Breast epithelium (tissue), 4 donors: ENCODE results near the gene TEKTIP1. TPM values are rescaled to one million over a fixed set of nuclear protein-coding genes. Genes with fewer than 3 reads are reported as not detected.
"Not testable (repeated sequence)": the region's sequence is repeated elsewhere in the genome, so short reads cannot be mapped to it uniquely, and the experiment has no call there.

Experiments used
- DNase-seq, 2 donors: peaks; one replicate each; pipeline ENCODE4 v3.0.0-alpha.2; 2019; ENCODE audit warnings: low spot score in 2 of 2
- H3K27ac ChIP-seq, 2 donors: fragments of 200-600 bp; sonication (generic) in 1 of 2; one replicate each; pipeline ENCODE4 v1.5.1; 2016 to 2019; ENCODE audit warnings: mild to moderate bottlenecking in 1 of 2
- H3K27me3 ChIP-seq, 2 donors: fragments of 200-600 bp; sonication (generic) in 1 of 2; one replicate each; pipeline versions ENCODE4 v1.5.1 to v1.6.0; 2017 to 2019; ENCODE audit warnings: control low read depth in 1 of 2, mild to moderate bottlenecking in 1 of 2
- H3K36me3 ChIP-seq: fragments of 200-600 bp; one replicate; pipeline ENCODE4 v1.5.1; 2019
- H3K4me1 ChIP-seq, 2 donors: fragments of 200-600 bp; sonication (generic); one replicate each; pipeline ENCODE4 v1.5.1; 2016 to 2019; ENCODE audit warnings: control low read depth in 1 of 2
- H3K4me3 ChIP-seq, 3 donors: fragments of 200-600 bp; sonication (generic); 1 replicate in 2 of 3; 2 replicates in 1 of 3; pipeline ENCODE4 v1.5.1; 2016 to 2019; ENCODE audit warnings: mild to moderate bottlenecking in 3 of 3, moderate library complexity in 2 of 3
- H3K9me3 ChIP-seq, 2 donors: fragments of 200-600 bp; sonication (generic) in 1 of 2; one replicate each; pipeline ENCODE4 v1.5.1; 2016 to 2019; ENCODE audit warnings: control low read depth in 1 of 2
- POLR2A ChIP-seq: fragments of 450-650 bp; IDR thresholded peaks from one replicate; pipeline ENCODE4 v1.6.1; 2016; ENCODE audit warnings: antibody characterized with exemption, mild to moderate bottlenecking, moderate library complexity
- POLR2AphosphoS5 ChIP-seq, 3 donors: sonication (generic); formaldehyde crosslinking; IDR thresholded peaks; one replicate each; pipeline ENCODE4 v1.6.1; 2017; ENCODE audit warnings: antibody characterized with exemption in 3 of 3
- intact Hi-C: fragments of 100-400 bp; cut with DNase I; formaldehyde crosslinking; loops from one replicate; pipeline ENCODE4 v1.15.1; 2023; ENCODE audit warnings: low total_unique reads
- total RNA-seq, 3 donors: library from RNA; depleted of rRNA; stranded (reverse); fragments of >200 nt; gene quantifications; one replicate each; pipeline ENCODE4 v1.1.0, GENCODE V29; 2016
- TF ChIP-seq, protein P1 (sequence below), 3 donors: fragments of 450-650 bp; IDR thresholded peaks; one replicate each; pipeline ENCODE4 v1.5.1; 2016 to 2017; ENCODE audit warnings: antibody characterized with exemption in 3 of 3, mild to moderate bottlenecking in 3 of 3, moderate library complexity in 3 of 3

TEKTIP1 gene
- total RNA-seq, 3 donors from 2014 or later, result 2.0 TPM; not detected in 2

- intact Hi-C loops, result no loop called here
- TF ChIP-seq POLR2A, result no peak
- TF ChIP-seq POLR2AphosphoS5 (IDR thresholded peaks at IDR 0.05), result no peak
- TF ChIP-seq, protein P1, sequence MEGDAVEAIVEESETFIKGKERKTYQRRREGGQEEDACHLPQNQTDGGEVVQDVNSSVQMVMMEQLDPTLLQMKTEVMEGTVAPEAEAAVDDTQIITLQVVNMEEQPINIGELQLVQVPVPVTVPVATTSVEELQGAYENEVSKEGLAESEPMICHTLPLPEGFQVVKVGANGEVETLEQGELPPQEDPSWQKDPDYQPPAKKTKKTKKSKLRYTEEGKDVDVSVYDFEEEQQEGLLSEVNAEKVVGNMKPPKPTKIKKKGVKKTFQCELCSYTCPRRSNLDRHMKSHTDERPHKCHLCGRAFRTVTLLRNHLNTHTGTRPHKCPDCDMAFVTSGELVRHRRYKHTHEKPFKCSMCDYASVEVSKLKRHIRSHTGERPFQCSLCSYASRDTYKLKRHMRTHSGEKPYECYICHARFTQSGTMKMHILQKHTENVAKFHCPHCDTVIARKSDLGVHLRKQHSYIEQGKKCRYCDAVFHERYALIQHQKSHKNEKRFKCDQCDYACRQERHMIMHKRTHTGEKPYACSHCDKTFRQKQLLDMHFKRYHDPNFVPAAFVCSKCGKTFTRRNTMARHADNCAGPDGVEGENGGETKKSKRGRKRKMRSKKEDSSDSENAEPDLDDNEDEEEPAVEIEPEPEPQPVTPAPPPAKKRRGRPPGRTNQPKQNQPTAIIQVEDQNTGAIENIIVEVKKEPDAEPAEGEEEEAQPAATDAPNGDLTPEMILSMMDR (IDR thresholded peaks at IDR 0.05), result no peak
Measured at GRCh38 chr19:3504735-3505134, 34.2 kb upstream of the TEKTIP1 start.

GRCh38 chr19:3505598-3506383 lies 33.2 kb upstream of the TEKTIP1 start, which contains the start of gene FZR1:
Gene FZR1 (plus strand): TSS chr19:3506311. CDS start chr19:3522990, 16,679 bp downstream.
- TF ChIP-seq POLR2A (peak; percentile 74), POLR2AphosphoS5 (IDR thresholded peaks at IDR 0.05) (peak; percentile 56 to 95 (median 84))
- TF ChIP-seq, protein P1 (IDR thresholded peaks at IDR 0.05), result no peak
- Histone ChIP-seq H3K4me3 (peak within 1 kb of the TSS; percentile 86 to 100 (median 91)), H3K27me3 (no peaks in the 10 kb centered on the region), H3K9me3 (no peaks in the 10 kb centered on the region), H3K4me1 (peaks cover 0 to 9% of the 10 kb centered on the region in 2 donors), H3K27ac (peak within 1 kb of the TSS; percentile 95 to 98), H3K36me3 (no peaks in the 10 kb centered on the region)
- intact Hi-C loops, result no loop called here
- DNase-seq, result peak; percentile 99

More at GRCh38 chr19:3504735-3505134, 34.2 kb upstream of the TEKTIP1 start:
- no peaks in the 10 kb centered on the region for H3K36me3 ChIP-seq
- H3K4me1 ChIP-seq, result peaks cover under 1 to 11% of the 10 kb centered on the region in 2 donors
- H3K27ac ChIP-seq, result no peak overlapping the region
- H3K9me3 ChIP-seq, result no peaks in the 10 kb centered on the region
- no peak for DNase-seq
- no peaks in the 10 kb centered on the region for H3K27me3 ChIP-seq
- H3K4me3 ChIP-seq, result no peak overlapping the region

DNA sequence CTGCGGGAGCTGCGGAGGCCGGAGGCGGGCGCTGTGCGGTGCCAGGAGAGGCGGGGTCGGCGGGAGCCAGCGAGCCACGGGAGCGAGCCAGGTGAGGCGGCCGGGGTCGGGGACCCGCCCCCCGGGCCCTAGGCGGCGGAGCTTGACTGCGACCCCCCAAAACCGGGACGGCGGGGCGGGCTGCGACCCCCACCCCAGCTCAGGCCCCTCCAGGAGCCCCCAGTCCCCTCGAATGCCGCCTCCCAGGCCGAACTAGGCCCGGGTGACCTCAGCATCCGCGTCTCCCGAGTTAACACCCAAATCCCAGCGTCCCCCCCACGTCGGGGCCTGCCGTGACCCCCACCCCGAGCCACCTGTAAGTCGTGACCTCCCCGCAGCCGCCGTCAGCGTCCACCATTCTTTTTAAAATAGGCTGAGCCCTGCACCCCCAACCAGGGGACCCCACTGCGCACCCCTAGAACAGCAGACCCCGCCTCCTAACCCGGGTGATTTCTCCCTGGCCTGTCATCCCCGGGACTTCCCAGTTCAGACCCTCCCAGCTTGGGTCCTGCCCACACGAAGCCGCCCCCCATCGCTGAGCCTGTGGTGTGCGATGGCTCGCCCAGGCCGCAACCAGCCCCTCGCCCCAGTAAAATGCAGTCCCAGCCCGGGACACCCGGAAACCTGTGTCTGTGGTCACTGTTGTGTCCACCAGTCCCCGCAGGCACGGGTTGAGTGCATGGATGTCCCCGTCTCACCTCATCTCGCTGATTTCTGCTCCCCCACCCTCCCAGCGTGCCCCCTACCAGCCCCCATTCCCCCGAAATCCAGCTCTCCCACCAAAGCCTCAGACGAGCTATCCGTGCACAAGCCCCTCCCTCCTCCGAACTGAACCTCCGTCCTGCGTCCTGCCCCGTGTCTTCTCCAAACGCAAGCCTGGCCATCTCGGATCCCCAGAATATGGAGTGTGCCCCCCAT lies 32.3 kb upstream of the TEKTIP1 start:
- TF ChIP-seq POLR2AphosphoS5 (IDR thresholded peaks at IDR 0.05), result no peak
- TF ChIP-seq, protein P1 (IDR thresholded peaks at IDR 0.05), result no peak
- no peak for TF ChIP-seq POLR2A
- intact Hi-C loops, result no loop called here
- Histone ChIP-seq H3K9me3 (no peaks in the 10 kb centered on the region), H3K4me3 (peak overlapping the region; percentile 86 to 100 (median 91)), H3K4me1 (peaks cover 0 to 9% of the 10 kb centered on the region in 2 donors), H3K27me3 (no peaks in the 10 kb centered on the region), H3K27ac (peak overlapping the region; percentile 95 to 98), H3K36me3 (no peaks in the 10 kb centered on the region)
- DNase-seq, result peak in 1 of 2 donors; percentile 43

- intact Hi-C loops, result no loop called here
- Histone ChIP-seq H3K27ac (peak overlapping the region; percentile 95 to 98), H3K4me1 (peaks cover 0 to 9% of the 10 kb centered on the region in 2 donors), H3K9me3 (no peaks in the 10 kb centered on the region), H3K27me3 (no peaks in the 10 kb centered on the region), H3K36me3 (no peaks in the 10 kb centered on the region), H3K4me3 (peak overlapping the region; percentile 86 to 100 (median 91))
- DNase-seq, result peak in 1 of 2 donors; percentile 51
- TF ChIP-seq POLR2AphosphoS5 (IDR thresholded peaks at IDR 0.05) (no peak), POLR2A (no peak)
- TF ChIP-seq, protein P1 (IDR thresholded peaks at IDR 0.05), result no peak
Measured at GRCh38 chr19:3507371-3508120, 31.4 kb upstream of the TEKTIP1 start.

GRCh38 chr19:3508121-3508661 lies 30.8 kb upstream of the TEKTIP1 start:
- H3K27me3 ChIP-seq, H3K9me3 ChIP-seq, DNase-seq, H3K4me1 ChIP-seq, H3K36me3 ChIP-seq, intact Hi-C loops: not testable (repeated sequence)
- peak overlapping the region in 1 of 3 donors; percentile 100 for H3K4me3 ChIP-seq
- peak overlapping the region in 1 of 2 donors; percentile 25 for H3K27ac ChIP-seq
